ELR (cell line): ENCODE data around the gene IL17RA.
"Not testable (repeated sequence)": the region's sequence is repeated elsewhere in the genome, so short reads cannot be mapped to it uniquely, and the experiment has no call there.

ENCODE experiments used
- DNase-seq: peaks from one replicate; pipeline ENCODE4 v3.0.0-alpha.2; 2015; ENCODE audit warnings: low read depth

Gene IL17RA

GRCh38 chr22:17120711-17121232 lies 36.0 kb downstream of the IL17RA start:
- DNase-seq: peak; percentile 17

- DNase-seq: peak; percentile 63
These were observed 36.7 kb downstream of the IL17RA start, which contains the start of gene TMEM121B for GRCh38 chr22:17121233-17122195. TSS of gene TMEM121B (minus strand) at chr22:17121360. CDS start at chr22:17121127, 233 bp downstream.

- DNase-seq: peak; percentile 41
These were observed 45.4 kb downstream of the IL17RA start for GRCh38 chr22:17130199-17130598.

GRCh38 chr22:17131686-17132085 lies 46.9 kb downstream of the IL17RA start:
- DNase-seq: no peak

GRCh38 chr22:17132112-17132511 lies 47.3 kb downstream of the IL17RA start:
- no peak for DNase-seq

- no peak for DNase-seq
These were observed 48.3 kb downstream of the IL17RA start for GRCh38 chr22:17133137-17133536.

- no peak for DNase-seq
These were observed 50.5 kb downstream of the IL17RA start for GRCh38 chr22:17135153-17135760.

- no peak for DNase-seq
These were observed 52.4 kb downstream of the IL17RA start for GRCh38 chr22:17137170-17137569.

GRCh38 chr22:17137861-17138425 lies 53.1 kb downstream of the IL17RA start:
- no peak for DNase-seq

GRCh38 chr22:17138513-17138912 lies 53.7 kb downstream of the IL17RA start:
- DNase-seq: no peak

- no peak for DNase-seq
These were observed 55.2 kb downstream of the IL17RA start for GRCh38 chr22:17140022-17140421.

GRCh38 chr22:17140826-17141766 lies 56.3 kb downstream of the IL17RA start:
- no peak for DNase-seq

- no peak for DNase-seq
These were observed 58.3 kb downstream of the IL17RA start for GRCh38 chr22:17143101-17143500.

- no peak for DNase-seq
These were observed 59.0 kb downstream of the IL17RA start for GRCh38 chr22:17143826-17144225.

GRCh38 chr22:17145021-17145680 lies 60.4 kb downstream of the IL17RA start:
- no peak for DNase-seq

GRCh38 chr22:17147458-17147857 lies 62.7 kb downstream of the IL17RA start:
- not testable (repeated sequence) for DNase-seq

- no peak for DNase-seq
These were observed 64.4 kb downstream of the IL17RA start for GRCh38 chr22:17149076-17149815.

GRCh38 chr22:17152340-17152739 lies 67.5 kb downstream of the IL17RA start:
- DNase-seq: no peak

- no peak for DNase-seq
These were observed 68.2 kb downstream of the IL17RA start for GRCh38 chr22:17152971-17153370.

- DNase-seq: no peak
These were observed 71.1 kb downstream of the IL17RA start for GRCh38 chr22:17155941-17156340.
